Stimulated activated naive CD8-positive, alpha-beta T cell treated with anti-CD3 and anti-CD28 coated beads, Interleukin-15, Interleukin-2, amounts not matched to agents 100 U/mL and 50 U/mL, for 24 hours (primary cell): Measurements from ENCODE around the gene DOCK11.
"Not testable (repeated sequence)": the region's sequence is repeated elsewhere in the genome, so short reads cannot be mapped to it uniquely, and the experiment has no call there.

Experiments used
- ATAC-seq: fragments of 150-1000 bp; cut with Tn5 transposase; one replicate; pipeline ENCODE4 v1.10.0; 2021
- DNase-seq: peaks from one replicate; pipeline ENCODE4 v3.0.0; 2021

DOCK11 gene

GRCh38 chrX:118495061-118495921 is at the start of gene DOCK11:
Gene DOCK11, plus strand, starts transcription at chrX:118495815. Its CDS starts 157 bp downstream, at chrX:118495972.
- DNase-seq: peak; percentile 78
- ATAC-seq: peak; percentile 81

GRCh38 chrX:118448273-118448783 is 47.3 kb upstream of the DOCK11 start:
- ATAC-seq (no peak), DNase-seq (no peak)

- ATAC-seq (no peak), DNase-seq (no peak)
Observed at GRCh38 chrX:118455013-118455412, 40.6 kb upstream of the DOCK11 start.

- ATAC-seq (peak; percentile 43), DNase-seq (no peak)
Observed at GRCh38 chrX:118459494-118459893, 36.1 kb upstream of the DOCK11 start.

- DNase-seq: no peak
- ATAC-seq: no peak
Observed at GRCh38 chrX:118464501-118464900, 31.1 kb upstream of the DOCK11 start.

GRCh38 chrX:118468122-118468521 is 27.5 kb upstream of the DOCK11 start:
- no peak for ATAC-seq
- DNase-seq: no peak

- DNase-seq, ATAC-seq: not testable (repeated sequence)
Observed at GRCh38 chrX:118470721-118471347, 24.8 kb upstream of the DOCK11 start.

- DNase-seq (no peak), ATAC-seq (no peak)
Observed at GRCh38 chrX:118474586-118474985, 21.0 kb upstream of the DOCK11 start.

- ATAC-seq (no peak), DNase-seq (no peak)
Observed at GRCh38 chrX:118475903-118476302, 19.7 kb upstream of the DOCK11 start.

GRCh38 chrX:118480172-118480571 is 15.4 kb upstream of the DOCK11 start:
- ATAC-seq: no peak

GRCh38 chrX:118482384-118482783 is 13.2 kb upstream of the DOCK11 start:
- ATAC-seq, DNase-seq: not testable (repeated sequence)

More at GRCh38 chrX:118480172-118480571, 15.4 kb upstream of the DOCK11 start:
- no peak for DNase-seq

GRCh38 chrX:118484216-118484903 is 11.3 kb upstream of the DOCK11 start:
- DNase-seq (no peak), ATAC-seq (no peak)

GRCh38 chrX:118486693-118487092 is 8.9 kb upstream of the DOCK11 start:
- not testable (repeated sequence) for DNase-seq, ATAC-seq

- DNase-seq (no peak), ATAC-seq (no peak)
Observed at GRCh38 chrX:118493016-118493415, 2.6 kb upstream of the DOCK11 start.

GRCh38 chrX:118493653-118494297 is 1.8 kb upstream of the DOCK11 start:
- ATAC-seq: no peak
- DNase-seq: no peak

- DNase-seq: peak; percentile 70
- peak; percentile 70 for ATAC-seq
Observed at GRCh38 chrX:118495958-118496762, 545 bp downstream of the DOCK11 start.

GRCh38 chrX:118496763-118497079 is 1.1 kb downstream of the DOCK11 start:
- DNase-seq (no peak), ATAC-seq (no peak)

- DNase-seq (no peak), ATAC-seq (no peak)
Observed at GRCh38 chrX:118497180-118497818, 1.7 kb downstream of the DOCK11 start.

GRCh38 chrX:118498351-118498750 is 2.7 kb downstream of the DOCK11 start:
- no peak for DNase-seq
- no peak for ATAC-seq

- DNase-seq (no peak), ATAC-seq (no peak)
Observed at GRCh38 chrX:118498755-118499154, 3.1 kb downstream of the DOCK11 start.

- no peak for DNase-seq
- ATAC-seq: no peak
Observed at GRCh38 chrX:118499295-118499694, 3.7 kb downstream of the DOCK11 start.
